ENCODE results near the gene SRC.
"Not testable (repeated sequence)": the region's sequence is repeated elsewhere in the genome, so short reads cannot be mapped to it uniquely, and the experiment has no call there.

SRC gene

GRCh38 chr20:37333848-37334318 lies 12.1 kb upstream of the SRC start:
- no peak for DNase-seq (ENCODE audit: low read depth)
- TF ChIP-seq CTCF (conservative IDR thresholded peaks at IDR 0.05; ENCODE audit: control insufficient read depth, insufficient read depth, low read depth, low read length), result no peak

DNA sequence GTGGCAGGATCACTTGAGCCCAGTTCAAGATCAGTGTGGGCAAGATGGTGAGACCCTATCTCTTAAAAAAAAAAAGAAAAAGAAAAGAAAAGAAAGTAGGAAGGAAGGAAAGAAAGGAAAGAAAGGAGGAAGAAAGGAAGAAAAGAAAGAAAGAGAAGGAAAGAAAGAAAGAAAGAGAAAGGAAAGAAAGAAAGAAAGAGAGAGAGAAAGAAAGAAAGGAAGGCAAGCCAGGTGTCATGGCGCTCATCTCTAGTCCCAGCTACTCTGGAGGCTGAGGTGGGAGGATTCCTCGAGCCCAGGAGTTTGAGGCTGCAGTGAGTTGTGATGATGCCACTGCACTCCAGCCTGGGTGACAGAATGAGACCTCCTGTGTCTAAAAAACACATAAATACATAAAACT lies 11.5 kb upstream of the SRC start:
- H3K4me3 ChIP-seq (ENCODE audit: control insufficient read depth, low read depth, low read length), result no peak overlapping the region
- no peak for TF ChIP-seq CTCF (conservative IDR thresholded peaks at IDR 0.05; ENCODE audit: control insufficient read depth, insufficient read depth, low read depth, low read length)

More at GRCh38 chr20:37333848-37334318, 12.1 kb upstream of the SRC start:
- H3K4me3 ChIP-seq (ENCODE audit: control insufficient read depth, low read depth, low read length), result no peak overlapping the region

DNA sequence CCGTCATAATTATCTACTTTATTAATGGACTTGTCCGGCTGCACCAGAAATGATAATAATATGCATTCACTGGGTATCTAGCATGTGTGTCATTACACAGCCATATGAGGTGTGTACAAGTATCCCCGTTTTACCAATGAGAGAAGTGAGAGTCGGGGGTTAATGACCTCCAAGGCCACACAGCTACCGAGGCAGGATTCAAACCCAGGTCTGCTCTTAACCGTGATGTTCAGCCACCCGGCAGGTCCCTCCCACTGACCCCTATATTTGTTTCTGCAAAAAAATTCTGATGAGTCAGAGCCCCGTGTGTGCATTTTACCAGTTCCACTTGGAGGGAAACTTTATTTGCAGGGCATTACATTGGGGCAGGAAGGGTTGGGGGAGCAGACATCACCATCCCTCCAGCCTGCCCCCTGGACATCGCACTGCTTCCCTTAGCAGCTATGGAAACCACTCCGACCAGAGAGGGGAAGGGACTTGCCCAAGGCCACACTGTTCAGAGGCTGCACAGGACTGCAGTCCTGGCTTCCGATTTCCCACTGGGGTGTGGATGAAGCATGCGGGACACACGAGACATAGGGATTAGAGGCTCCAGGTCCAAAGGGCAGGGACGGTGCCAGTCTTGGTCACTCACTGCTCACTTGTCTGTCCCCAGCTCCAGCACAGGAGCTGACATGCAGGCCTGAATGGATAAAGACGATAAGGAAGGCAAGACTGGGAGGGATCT lies 10.1 kb upstream of the SRC start:
- TF ChIP-seq CTCF (conservative IDR thresholded peaks at IDR 0.05; ENCODE audit: control insufficient read depth, insufficient read depth, low read depth, low read length), result no peak
- H3K4me3 ChIP-seq (ENCODE audit: control insufficient read depth, low read depth, low read length), result no peak overlapping the region
- peak; percentile 39 for DNase-seq (ENCODE audit: low read depth)

More for the DNA sequence above, 11.5 kb upstream of the SRC start:
- no peak for DNase-seq (ENCODE audit: low read depth)

DNA sequence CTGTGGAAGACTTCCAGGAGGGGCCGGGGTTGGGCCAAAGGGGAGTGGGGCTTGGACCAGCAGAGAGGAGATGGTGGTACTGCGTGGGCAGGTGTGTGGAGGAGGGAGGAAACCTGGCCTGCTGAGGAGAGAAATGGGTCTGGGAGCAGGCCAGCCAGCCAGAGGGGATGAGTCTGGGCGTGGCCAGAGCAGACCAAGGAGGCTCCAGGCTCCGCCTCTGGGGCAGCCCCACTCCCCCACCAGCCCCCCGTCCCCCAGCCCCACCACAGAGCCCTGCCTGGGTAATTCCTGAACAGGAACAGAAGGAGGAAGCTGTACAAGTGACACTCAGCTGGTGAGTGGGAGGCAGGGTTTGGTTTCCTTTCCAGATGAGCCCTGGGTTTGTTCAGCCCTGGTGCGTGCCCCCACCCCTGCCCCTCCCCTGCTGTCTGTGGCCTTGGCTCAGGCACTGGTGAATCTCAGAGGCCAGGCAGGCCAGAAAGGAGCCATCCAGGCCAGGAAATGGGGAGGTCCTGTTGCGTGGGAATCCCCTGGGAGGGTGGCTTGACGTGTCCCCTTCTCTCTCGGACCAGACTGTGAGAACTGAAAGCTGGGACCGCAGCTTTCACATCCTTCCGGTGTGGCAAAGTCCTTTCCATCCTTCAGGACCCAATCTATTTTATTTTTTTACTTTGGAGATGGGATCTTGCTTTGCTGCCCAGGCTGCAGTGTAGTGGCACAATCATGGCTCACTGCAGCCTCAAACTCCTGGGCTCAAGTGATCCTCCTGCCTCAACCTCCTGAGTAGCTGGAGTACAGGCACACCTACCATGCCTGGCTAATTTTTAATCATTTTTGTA lies 9.4 kb upstream of the SRC start:
- DNase-seq (ENCODE audit: low read depth), result peak; percentile 41

DNA sequence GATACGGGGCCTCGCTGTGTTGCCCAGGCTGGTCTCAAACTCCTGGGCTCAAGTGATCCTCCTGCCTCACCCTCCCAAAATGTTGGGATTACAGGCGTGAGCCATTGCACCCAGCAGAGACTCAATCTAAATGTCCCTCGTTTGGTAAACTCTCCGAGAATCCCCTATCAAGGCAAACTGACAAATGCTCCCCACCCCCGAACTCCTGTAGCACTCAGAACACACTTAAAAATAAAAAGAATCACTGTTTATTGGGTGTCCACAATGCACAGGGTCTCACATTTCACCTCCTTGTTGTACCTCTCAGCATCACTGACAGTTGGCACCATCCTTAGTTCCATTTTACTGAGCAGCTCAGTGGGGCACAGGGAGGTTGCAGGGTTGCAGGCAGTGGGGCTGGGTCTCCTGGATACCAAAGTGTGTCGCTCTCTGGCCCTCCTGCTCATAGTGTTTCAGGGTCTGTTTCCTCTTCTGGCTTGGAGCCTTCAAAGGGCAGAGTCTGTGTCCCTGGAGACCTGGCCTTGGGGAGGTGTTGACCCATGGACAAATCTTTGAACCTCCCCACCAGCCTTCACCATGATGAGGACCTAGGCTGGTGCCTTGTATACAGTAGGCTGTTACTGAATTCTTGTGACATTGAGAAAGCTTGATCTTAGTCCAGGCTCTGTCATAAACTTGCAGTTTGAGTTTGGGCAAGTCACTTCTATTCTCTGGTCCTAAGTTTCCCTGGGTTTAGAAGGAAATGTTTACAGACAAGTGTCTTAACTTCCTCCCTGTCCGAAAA lies 8.5 kb upstream of the SRC start:
- no peak overlapping the region for H3K4me3 ChIP-seq (ENCODE audit: control insufficient read depth, low read depth, low read length)
- DNase-seq (ENCODE audit: low read depth), result no peak
- TF ChIP-seq CTCF (conservative IDR thresholded peaks at IDR 0.05; ENCODE audit: control insufficient read depth, insufficient read depth, low read depth, low read length), result no peak

More for the DNA sequence above, 9.4 kb upstream of the SRC start:
- TF ChIP-seq CTCF (conservative IDR thresholded peaks at IDR 0.05; ENCODE audit: control insufficient read depth, insufficient read depth, low read depth, low read length), result no peak
- no peak overlapping the region for H3K4me3 ChIP-seq (ENCODE audit: control insufficient read depth, low read depth, low read length)

DNA sequence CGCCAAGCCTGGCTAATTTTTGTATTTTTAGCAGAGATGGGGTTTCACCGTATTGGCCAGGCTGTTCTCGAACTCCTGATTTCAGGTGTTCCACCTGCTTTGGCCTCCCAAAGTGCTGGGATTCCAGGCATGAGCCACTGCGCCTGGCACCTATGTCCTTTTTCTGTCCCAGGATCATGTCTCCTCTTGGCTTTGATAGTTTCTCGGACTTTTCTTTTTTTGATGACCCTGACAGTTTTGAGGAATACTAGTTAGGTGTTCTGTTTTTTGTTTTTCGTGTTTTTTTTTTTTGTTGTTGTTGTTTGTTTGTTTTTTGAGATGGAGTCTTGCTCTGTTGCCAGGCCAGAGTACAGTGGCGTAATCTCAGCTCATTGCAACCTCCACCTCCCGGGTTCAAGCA lies 7.6 kb upstream of the SRC start:
- not testable (repeated sequence) for DNase-seq (ENCODE audit: low read depth); H3K4me3 ChIP-seq (ENCODE audit: control insufficient read depth, low read depth, low read length)
